ELF-1 (cell line): ENCODE measurements around the gene SLC4A4.

Experiments
- DNase-seq: peaks from one replicate; pipeline ENCODE4 v3.0.0-alpha.2; 2016; ENCODE audit warnings: low read depth, low spot score

SLC4A4 gene

DNA sequence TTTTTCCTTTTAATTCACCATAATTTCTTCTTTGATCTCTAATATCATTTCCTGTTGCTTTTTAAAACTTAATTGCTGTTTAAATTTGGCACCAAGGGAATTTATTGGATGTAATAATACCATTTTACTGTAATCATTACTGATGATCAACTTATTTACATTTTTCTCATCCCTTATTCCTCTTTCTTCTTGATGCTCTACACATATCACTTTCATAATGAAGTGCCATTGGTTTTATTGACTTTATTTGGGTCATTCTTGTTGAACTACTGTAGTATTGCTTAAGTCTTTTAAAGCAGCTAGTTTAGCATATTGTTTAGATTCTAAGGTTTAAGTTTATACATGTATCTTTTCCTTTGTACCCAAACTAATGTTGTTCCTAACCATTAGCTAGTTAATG is 130.7 kb downstream of the SLC4A4 start:
- DNase-seq = no peak

DNA sequence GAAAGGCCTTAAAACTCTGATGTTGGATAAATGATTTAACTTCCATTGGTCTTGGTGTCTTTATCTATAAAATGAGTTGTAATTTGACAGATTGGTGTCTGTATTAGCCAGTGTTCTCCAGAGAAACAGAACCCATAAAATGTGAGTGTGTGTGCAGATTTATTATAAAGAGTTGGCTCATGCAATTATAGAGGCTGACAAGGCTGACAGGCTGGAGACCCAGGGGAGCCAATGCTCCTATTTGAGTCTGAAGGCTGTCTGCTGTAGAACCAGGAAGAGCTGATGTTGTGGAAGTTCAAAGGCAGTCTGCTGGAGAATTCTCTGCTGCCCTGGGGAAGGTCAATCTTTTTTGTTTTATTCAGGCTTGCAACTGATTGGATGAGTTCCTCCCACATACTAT is 131.7 kb downstream of the SLC4A4 start:
- no peak for DNase-seq

DNA sequence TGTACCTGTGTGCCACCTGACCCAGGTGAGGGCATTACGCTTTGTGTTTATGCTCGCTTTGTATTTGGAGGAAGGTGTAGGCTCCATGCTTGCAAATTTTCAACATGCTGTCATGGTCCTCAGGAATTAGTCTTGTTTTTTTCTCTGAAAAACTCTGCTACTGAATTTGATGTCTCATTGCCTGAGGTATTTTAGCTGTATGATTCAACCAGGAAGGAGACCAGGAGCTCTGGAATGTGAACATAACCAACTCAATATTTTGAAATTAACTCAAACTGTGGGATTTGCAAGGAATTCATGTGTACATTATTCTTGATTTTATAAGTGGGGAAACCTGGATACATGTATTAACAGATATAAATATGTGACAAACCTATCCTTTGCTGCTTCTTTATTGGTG is 134.1 kb downstream of the SLC4A4 start:
- no peak for DNase-seq

DNA sequence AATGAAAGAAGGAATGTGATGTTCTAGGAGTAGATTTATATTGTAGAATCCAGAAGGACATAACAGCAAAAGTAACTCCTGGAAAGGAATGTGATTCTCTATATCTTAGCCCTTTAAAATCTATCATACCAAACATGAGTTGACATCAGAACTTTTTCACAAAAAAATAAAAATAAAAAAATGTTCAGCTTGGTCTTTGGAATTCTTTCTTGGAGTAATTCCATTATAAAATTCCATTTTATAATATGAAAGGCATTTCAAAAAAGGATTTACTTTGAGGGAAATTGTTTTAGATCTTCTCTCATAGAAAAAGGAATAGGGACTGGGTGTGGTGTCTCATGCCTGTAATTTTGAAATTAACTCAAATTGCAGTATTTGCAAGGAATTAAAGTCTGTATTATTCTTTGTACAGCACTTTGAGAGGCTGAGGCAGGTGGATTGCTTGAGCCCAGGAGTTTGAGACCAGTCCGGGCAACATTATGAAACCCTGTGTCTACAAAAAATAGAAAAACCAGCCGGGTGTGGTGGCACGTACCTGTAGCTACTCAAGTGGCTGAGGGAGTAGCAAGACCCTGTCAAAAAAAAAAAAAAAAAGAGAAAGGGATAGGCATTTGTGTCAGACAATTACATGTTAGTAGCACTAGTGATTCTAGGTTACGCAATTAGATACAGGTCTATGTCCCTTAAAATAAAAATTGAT is 134.9 kb downstream of the SLC4A4 start:
- no peak for DNase-seq

DNA sequence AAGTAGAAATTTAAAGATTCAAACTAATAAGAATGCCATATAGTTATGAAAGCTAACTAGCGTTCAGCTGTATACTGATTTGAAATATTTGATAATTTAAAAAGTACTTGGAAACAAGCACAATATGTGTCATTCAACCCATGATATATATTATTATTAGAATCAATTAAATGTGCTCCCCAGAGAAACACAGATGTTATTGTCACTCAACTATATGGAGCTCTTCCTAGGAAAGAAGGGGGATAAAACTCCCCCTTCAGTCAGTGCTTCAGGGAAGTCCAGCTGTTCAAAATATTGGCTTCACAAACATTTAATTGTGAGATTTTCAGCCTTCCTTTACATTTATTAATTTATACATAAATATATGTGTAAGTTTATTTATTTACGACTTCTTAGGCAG is 135.9 kb downstream of the SLC4A4 start:
- no peak for DNase-seq

DNA sequence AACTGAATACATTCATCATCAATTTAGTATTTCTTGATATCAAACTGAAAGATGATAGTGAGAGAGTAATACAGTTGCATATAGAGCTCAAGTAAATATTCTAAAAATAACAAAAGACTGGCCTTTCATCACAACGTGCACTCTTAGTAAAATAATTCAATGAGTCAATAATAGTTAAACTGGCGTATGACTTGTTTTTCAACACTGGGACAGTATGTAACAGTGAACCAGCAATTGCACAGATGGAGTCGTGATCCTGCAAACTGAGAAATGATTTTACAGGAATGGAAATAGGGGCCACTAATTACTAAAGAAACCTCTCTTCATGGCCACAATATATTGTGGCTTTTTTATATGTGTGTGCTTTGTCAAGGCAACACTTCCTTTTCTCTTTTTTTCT is 137.4 kb downstream of the SLC4A4 start:
- no peak for DNase-seq

DNA sequence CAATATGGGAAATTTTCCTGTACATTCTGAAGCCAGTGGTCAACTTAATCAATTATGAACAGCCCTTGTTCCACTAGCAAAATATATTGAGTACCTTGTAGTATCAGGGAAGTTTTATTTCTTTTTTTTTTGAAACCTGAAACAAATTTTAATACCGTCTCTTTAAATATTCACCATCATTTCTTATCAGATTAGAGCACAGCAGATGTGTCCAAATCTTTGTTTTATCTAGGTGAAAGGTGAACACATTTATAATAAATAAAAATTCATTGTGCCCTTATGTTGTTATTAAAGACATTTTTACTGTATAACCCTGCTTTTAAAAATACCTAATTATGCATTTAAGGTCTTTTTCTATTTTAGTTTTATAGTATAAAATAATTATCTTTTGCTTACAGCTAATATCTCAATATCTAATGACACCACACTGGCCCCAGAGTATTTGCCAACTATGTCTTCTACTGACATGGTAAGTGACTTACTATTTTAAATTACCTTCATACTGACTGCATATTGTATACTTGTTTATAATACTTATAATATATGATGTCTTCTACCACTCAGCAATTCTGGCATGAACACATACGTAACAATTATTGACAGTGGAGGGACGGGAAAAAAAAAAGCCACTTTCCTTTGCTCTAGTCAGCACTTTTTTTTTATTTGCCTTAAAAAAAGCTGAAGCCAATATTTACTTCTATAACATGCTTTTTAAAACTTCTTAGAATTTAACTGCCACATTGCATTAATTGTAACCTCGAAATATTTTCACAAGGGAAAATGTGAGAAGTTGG is 147.9 kb downstream of the SLC4A4 start:
- DNase-seq = no peak

DNA sequence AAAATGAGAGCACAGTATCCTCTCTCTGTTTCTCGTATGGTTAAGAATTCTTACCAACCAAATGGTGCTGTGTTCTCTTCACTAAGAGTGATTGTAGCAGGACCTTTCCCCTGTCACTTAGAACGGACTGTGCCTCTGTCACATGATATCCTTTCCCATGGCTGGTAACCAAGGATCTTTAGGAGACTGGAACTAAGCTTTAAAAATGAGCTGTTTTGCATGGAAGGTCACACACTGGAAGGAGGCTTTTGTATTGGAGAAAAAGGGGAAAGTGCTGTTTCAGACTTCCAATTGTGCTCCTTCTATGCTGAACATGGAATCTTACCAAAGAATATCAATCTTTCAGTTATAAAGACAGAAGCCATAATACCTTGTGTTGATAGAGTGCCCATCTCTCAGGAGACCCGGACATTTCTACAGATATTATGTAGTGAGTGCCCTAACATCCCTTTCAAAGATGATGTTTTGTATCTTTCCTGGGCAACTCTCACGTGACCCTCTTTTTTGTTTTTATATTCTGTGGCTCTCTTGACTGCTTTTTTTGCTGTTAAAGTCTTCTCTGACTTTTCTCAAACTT is 148.6 kb downstream of the SLC4A4 start:
- DNase-seq = peak; percentile 1

DNA sequence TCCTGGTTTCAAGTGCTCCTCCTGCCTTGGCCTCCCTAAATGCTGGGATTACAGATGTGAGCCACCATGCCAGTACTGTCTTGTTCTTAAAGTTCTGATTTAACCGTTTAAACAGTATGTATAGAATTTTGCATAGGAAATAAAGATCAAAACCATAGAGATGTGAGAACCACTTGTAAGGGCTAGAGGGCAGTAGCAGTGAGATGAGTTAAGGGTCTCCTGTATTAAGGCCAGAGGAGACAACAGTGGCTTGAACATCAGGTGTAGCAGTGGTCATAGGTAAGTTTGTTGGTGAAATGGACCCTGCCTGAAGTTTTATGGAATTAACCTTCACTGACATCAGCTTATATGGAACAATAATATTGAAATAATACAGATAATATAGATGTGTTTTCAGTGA is 155.7 kb downstream of the SLC4A4 start:
- DNase-seq = no peak

DNA sequence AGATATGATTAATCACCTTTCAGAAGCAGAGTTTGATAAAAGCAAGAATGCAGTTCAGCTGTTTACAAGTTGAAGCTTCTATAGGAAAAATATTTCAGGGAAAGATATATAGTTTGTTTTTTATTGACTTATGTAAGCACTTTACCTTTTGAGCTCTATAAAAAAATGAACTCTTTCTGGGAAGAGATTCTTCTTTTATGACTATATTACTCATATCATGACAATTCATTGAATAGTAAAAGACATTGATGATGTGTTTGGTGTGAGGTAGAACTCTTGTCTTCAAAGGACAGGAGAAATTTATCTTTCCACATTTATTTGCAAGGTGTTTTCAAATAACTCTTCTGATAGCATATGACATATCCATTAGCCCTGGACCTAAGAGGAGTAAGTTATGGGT is 156.6 kb downstream of the SLC4A4 start:
- DNase-seq = no peak

DNA sequence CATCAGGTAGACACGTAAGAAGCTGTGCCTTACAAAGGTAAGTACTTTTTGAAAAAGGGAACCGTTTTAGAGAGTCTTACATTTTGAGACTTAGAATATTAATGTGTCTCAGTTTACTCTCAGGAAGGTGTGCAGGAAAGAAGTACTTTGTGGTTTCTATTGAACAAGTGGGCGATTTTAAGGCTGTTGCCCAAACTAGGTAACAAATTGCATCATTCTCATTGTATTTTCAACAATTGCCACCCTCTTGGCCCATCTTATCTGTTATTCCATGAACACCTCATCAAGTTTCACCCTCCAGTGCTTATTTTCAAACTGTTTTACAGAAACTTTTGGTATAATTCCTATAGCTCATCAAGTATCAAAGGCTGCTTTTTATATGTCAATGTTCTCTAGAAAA is 158.3 kb downstream of the SLC4A4 start:
- no peak for DNase-seq

DNA sequence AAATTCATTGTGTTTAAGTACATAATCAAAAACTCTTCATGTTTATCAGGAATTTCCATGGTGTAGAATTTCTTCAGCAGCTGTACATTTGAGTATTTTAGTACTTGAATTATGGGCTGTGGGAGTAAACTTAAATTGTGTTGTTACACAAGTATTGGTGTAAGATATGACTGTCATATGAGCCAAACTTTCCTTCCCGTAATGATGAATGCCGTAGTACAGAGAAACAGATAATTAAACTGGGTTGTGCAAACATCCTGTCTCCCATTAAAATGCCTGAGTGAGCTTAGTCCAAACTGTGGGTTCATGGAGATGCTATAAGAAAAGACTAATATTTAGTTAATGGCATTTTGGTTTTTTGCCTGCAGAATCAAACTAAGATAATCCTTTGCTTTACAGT is 159.2 kb downstream of the SLC4A4 start:
- no peak for DNase-seq

DNA sequence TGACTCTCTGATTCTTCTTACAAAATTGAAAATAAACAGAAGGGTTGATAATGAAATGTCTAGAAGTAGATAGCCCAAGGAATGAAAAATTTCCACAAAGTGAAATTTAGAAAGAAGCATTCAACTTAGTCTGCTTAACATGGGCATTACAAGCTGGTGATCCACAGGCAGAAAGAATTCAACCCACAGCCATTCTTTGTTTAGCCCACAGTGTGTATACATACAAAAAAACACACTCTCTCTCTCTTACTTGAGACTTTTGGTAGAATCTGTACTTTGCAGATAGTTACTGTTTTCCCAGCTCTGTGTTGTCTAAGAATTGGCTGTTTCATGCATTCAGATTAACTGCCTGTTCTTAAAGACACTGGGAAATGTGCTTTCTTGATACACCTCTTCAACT is 159.8 kb downstream of the SLC4A4 start:
- DNase-seq = no peak

DNA sequence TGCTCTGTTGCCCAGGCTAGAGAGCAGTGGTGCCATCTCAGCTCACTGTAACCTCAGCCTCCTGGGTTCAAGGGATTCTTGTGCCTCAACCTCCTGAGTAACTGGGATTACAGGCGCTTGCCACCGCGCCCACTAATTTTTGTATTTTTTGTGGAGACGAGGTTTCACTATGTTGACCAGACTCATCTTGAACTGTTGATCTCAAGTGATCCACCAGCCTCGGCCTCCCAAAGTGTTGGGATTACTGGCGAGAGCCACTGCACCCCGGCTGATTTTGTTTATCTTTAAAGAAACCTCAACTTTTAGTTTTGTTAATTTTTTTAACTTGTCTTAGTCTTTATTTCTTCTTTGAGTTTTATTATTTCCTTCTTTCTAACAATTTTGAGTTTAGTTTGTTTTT is 163.2 kb downstream of the SLC4A4 start:
- DNase-seq = no peak

DNA sequence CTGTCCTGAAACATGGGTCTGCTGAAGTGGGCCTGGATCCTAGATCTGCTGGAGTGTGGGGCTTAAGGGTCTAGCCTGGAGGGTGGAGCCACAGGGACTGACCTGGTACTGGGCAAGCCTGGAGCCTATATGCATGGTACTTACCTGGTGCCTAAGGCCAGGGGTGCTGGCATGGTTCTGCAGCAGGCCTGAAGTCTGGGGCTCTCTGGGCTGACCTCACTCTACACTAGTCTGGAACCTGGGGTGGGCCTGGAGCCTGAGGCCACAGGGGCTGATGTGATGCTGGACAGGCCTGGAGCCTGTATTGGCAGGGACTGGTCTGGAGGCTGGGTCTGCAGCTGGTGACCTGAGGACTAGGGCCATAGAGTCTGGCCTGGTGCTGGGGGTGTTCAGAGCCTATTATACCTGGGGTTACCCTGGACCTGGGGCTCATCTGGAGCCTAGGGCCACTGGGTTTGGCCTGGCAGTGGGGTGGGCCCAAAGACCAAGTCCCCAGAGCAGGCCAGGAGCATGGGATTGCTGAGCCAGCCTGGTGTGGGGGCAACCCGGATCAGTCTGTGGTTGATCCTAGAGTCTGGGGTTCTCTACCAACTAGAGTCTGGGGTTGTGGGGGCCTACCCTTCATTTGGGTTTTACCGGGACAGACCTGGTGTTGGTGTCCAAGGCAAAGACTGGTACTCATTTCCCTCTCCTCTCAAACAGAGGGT is 179.6 kb downstream of the SLC4A4 start:
- no peak for DNase-seq

DNA sequence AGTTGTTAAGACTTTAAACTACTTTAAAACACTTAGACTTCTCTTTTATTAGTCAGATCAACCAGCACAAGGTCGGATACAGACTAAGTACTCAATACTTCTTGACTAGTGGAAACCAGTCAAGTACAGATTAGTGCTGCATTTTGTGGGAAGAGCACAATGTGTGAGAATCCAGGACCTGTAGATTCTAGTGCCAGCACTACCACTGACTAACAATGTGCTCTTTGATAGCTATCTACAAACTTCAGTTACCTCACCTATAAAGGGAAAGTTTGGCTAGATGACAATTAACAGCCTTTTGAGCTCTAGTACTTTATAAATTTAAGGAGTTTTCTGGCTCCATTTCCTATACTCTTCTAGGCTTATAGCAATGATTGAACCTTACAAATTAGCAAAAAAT is 181.5 kb downstream of the SLC4A4 start:
- DNase-seq = no peak

DNA sequence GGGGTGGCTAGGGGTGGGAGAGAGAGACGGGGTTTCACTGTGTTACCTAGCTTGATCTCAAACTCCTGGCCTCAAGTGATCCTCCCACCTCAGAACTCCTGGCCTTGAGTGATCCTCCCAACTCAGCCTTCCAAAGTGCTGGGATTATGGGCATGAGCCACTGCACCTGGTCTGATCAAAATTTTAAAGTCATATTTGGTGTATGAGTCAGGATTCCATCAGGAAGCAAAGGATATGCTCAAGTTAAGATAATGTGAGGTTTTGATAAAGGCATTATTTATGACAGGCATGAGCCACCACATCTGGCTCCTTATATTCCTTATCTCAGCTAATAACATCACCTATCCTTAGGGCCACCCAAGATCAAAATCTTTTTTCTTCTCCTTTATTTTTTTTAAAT is 182.0 kb downstream of the SLC4A4 start:
- DNase-seq = no peak

DNA sequence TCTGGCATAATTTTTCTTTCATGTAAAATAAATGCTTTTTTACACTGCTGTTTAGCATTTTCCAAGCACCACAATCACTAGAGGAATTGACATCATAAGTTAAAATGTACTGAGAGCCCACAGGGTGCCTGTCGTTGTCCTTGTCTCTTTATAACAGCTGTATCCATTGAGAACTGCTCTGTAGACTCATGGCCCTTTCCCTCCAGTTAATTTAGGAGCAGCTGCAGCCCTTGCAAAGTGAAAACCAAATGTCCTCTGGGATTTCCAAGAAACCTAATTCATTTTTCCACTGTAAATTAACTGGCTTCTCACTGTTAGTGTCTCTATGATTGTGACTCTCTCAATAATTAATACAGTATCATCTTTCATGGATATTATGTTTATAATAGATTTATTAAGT is 185.9 kb downstream of the SLC4A4 start:
- DNase-seq = no peak

DNA sequence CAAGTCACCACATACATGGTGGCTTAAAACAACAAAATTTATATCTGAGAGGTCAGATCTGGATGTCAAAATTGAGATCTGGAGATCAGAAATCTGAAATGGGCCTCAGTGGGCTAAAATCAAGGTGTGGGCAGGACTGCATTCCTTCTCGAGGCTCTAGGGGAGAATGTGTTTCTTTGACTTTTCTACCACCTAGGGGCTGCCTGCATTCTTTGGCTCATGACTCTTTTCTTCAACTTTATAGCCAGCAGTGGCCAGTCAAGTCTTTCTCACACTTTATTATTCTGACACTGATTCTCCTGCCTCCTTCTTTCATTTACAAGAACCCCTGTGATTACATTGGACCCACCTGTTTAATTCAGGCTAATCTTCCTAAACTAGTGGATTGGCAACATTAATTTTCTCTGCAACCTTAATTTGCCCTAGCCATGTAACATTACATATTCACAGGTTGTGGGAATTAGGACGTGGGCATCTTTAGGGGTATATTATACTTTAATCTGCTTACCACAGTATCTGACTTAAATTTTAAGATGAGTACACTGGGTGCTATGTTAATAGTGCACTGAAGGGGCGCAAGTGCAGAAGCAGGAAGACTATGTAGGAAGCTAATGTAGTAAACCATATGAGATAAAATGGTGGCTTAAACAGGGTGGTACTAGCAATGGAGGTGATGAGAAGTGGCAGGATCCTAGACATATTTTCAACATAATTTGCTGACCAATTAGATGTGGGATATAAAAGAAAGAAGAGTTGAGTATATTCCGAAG is 188.0 kb downstream of the SLC4A4 start:
- peak; percentile 28 for DNase-seq

DNA sequence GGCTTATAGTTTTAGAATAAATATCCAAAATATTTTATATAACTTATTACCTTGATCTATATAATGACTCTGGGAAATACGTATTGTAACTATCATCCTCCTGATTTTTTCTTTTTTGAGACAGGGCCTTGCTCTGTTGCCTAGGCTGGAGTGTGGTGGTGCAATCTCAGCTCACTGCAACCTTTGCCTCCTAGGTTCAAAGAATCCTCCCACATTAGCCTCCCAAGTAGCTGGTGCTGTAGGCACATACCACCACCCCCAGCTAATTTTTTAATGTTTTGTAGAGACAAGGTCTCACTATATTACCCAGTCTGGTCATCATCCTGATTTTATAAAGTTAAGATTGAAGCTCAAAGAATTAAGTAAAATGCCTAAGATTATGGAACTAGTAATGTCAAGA is 193.6 kb downstream of the SLC4A4 start:
- no peak for DNase-seq

DNA sequence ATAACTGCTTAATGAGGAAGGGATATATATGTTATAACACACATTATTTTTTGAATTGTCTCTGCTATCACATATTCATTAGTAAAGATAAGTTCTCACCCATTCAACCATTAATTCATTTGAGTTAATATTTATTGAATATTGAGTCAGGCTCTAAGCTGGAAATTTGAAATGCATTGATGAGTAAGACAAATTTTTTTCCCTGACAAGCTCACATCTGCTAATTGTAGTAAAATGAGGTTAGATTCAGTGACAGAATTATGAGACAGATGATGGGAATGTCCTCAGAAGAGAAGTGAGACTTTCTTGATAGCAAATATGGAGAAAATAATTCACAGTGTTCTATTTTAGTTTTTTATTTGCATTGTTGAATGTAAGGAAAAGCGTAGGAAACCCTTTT is 194.3 kb downstream of the SLC4A4 start:
- DNase-seq = no peak
